Amniotic epithelial cell (primary cell): ENCODE data around the gene C2.
"Not testable (repeated sequence)": the region's sequence is repeated elsewhere in the genome, so short reads cannot be mapped to it uniquely, and the experiment has no call there.

Experiments
- DNase-seq: peaks from one replicate; pipeline ENCODE4 v3.0.0-alpha.2; 2010; ENCODE audit warnings: low read depth

C2 gene

DNA sequence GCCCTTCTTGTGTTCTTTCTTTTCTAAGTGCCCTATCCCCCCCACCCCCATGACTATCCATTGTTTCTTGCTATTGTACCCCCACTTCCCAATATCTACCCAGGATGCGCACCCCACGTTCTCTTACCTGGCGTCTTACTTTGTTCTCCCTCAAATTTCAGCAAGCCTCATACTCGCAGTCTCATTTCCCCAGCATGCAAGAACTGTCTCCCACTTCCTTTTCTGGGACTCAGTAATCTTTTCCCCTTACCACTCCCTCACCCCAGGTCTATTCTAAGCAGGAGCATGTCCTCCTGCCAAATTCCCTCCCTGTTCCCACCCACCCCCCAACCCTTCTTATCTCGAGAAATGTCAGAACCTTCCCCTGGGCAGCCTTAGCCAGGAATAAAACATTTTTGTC, 28.3 kb upstream of the C2 start:
- DNase-seq: no peak

DNA sequence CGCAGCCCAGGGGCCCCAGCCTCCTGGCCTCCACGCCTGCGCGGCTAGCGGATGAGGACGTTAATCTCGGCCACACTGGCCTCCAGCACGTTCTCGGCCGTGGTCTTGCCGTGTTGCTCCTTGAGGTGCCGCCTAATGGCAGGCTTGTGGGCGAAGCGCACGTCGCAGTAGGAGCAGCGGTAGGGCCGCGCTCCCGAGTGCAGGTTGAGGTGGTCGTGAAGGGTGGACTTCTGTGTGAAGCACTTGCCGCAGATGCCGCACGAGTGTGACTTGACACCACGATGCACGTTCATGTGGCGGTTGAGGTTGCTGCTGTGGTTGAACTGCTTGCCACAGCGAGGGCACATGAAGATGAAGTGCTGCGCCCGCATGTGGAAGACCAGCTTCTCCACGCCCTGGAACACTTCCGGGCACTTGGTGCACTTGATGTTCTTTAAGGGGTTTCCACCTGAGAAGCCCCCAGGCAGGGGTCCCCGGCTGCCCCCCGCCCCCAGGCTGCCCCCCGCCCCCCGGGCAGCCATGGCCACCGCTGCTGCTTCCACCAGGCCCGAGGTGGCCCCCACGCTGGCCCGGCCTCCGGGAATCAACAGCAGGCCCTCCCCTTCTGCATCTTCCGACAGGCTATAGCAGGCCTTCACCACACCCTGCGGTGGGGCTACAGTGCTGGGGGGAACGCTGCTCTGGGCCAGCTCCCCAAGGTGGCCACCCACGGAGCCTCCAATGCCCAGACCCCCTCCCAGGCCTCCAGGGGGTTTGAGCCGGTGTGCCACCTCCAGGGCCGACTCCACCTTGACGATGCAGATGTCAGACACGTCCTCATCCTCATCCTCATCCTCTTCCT, 27.4 kb upstream of the C2 start:
- no peak for DNase-seq

DNA sequence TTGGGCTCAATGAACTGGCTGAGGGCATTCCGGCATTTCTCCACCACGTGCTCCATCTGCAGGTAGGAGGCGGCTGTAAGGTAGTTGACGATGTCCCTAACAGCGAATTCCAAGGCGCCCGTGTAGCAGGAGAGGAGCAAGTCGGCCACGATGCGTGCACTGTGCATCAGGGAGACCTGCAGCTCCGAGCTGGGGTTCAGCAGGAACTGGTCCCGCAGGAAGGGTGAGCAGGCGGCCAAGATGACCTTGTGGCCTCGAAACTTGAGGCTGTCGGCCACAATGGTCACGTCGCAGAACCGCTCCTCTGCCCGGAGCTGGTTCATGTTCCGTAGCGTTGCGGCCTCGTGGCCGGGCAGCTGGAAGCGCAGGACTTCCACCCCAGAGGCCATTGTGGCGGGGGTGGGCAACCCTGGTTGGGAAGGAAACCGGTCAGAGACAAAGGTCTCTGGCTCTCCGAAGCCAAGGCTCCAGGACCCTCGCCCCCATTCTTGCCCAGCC, 26.6 kb upstream of the C2 start:
- no peak for DNase-seq

DNA sequence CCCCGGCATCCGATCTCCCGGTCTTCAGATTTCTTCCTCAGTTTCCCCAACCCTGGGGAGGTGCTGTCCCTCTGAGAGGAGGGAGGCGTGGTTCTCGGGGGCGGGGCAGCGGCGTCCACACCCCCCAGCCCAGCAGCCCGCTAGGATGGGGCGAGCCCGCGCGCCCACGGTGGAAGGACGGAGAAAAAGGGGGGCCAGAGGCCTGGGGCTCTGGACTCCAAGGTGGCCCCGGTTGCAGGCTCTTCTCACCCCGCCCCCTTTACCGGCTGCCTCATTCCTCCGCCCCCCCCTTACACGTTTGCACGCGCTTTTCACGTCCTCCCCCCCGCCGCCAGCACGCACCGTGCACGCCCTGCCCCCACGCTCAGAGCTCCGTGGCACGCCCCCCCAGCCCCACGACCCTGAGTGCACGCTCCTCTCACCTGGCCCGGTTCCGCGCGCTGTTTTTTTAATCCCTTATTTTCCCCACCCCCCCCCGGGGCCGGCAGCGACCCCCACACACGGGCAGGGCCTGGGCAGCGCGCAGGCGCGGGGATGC, 26.0 kb upstream of the C2 start:
- peak; percentile 44 for DNase-seq

DNA sequence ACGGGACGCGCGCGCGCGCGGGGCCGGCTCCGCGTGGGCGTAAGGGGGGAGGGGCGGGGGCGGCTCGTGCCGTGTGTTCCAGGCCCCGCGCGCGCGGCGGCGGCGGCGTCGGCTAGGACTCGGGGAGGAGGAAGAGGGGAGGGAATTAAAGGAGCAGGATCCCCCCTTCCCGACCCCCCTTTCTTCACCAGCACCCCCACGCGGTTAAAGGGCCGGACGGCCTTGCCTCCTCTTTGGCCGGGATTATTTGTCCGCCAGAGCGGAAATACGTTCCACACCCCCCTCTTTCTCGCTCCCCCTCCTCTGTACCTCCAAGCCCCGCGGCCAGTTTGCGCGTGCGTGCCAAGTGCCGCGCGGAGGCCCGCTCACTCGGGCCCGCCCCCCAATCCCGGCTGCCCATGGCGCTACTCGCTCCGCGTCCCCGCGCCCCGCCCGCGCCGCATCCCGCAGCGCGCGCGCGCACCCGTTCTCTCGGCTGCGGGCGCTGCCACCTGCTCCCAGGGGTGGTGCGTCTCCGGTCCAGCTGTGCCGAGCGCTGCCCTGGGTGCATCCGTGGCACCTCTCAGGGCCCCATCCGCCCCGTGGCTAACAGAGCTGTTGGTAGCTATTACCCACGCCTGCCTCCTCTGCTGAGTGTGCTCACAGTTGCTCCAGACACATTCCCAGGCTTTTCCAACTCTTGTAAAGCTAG, 25.4 kb upstream of the C2 start, which contains the start of gene ZBTB12:
ZBTB12 (minus strand) TSS at position 134 of the 691 bp plus-strand sequence. CDS start 781 bp downstream, outside the sequence.
- peak; percentile 98 for DNase-seq

DNA sequence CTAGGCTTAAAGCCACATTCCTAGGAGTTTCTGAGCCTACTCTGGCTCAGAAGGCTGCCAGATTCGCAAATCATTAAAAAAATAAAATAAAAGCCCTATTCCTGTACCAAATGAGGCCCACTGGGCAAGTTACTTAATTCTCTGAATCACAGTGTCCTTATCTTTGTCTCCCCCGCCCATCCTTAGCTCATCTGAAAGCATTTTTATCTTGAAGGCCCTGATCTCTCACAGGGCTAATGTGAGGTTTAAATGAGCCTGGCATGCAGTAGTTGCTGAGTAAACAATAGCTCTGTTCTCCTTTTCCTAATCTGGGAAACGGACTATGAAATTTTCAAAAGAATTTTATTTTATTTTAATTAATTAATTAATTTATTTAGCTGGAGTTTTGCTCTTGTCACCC, 23.6 kb upstream of the C2 start:
- DNase-seq: peak; percentile 95

GRCh38 chr6:31905041-31905440, 22.5 kb upstream of the C2 start:
- no peak for DNase-seq

GRCh38 chr6:31906122-31906521, 21.4 kb upstream of the C2 start:
- DNase-seq: no peak

DNA sequence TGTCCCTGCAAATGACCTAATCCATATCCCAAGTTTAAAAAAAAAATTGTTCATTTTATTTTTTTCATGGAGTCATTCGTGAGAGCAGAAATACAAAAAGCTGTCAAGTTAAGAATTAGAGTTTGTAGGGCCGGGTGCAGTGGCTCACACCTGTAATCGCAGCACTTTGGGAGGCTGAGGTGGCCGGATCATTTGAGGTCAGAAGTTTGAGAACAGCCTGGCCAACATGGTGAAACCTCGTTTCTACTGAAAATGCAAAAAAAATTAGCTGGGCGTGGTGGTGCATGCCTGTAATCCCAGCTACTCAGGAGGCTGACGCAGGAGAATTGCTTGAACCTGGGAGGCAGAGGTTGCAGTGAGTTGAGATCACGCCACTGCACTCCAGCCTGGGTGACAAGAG, 20.8 kb upstream of the C2 start:
- DNase-seq: not testable (repeated sequence)

- DNase-seq: peak; percentile 97
Measured at GRCh38 chr6:31907158-31907813, 20.2 kb upstream of the C2 start.

DNA sequence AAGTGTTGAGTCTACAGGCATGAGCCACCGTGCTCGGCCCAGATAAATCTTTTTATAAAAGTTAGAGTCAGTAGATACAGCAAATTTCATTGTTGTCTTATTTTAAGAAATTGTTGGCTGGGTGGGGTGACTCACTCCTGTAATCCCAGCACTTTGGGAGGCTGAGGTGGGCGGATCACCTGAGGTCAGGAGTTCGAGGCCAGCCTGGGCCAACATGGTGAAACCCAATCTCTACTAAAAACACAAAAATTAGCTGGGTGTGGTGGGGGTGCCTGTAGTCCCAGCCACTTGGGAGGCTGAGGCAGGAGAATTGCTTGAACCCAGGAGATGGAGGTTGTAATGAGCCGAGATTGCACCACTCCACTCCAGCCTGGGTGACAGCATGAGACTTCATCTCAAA, 19.3 kb upstream of the C2 start:
- not testable (repeated sequence) for DNase-seq

GRCh38 chr6:31908791-31909190, 18.7 kb upstream of the C2 start:
- peak; percentile 76 for DNase-seq

DNA sequence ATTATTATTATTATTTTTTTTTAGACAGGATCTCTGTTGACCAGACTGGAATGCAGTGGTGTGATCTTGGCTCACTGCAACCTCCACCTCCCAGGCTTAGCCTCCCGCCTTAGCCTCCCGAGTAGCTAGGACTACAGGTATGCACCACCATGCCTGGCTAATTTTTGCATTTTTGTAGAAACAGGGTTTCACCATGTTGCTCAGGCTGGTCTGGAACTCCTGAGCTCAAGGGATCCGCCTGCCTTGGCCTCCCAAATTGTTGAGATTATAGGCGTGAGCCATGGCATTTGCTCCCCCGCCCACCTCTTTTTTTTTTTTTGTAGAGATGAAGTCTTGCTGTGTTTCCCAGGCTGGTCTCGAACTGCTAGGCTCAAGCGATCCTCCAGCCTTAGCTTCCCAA, 18.2 kb upstream of the C2 start:
- not testable (repeated sequence) for DNase-seq

GRCh38 chr6:31911826-31912585, 15.5 kb upstream of the C2 start:
- DNase-seq: no peak

- DNase-seq: no peak
Measured at GRCh38 chr6:31915351-31915750, 12.2 kb upstream of the C2 start.

- DNase-seq: no peak
Measured at GRCh38 chr6:31915756-31916155, 11.8 kb upstream of the C2 start.

GRCh38 chr6:31918069-31918720, 9.3 kb upstream of the C2 start:
- DNase-seq: peak; percentile 62

DNA sequence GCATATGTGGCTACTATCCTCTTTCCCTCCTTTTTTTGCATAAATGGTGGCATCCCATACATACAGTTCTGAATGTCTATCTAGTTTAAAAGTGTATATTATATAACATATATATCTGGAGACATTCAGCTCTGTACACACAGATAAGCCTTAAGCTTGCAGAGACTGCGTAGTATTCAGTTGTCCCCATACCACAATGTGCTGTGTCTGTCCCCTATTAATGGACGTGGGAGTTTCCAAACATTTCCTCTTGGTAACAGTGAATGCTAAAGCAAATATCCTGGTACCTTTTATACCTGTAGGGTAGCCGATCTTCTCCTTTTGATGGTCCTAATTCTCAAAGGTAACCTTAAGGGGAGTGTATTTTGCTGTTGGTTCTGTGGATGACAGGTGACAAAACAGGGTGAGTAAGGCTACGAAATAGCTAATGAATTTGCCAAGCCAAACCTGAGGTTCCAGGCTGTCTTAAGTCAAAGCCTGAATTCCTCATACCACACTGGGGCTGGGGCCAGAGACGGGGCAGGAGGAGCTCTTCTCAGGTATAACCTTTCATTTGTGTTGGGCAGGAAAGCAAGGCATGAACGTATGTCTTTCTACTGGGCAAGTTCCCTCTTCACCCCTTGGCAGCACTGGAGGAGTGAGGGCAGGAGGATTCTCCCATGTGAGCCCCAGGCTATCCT, 7.8 kb upstream of the C2 start:
- DNase-seq: no peak

- peak; percentile 79 for DNase-seq
Measured at GRCh38 chr6:31920811-31921210, 6.7 kb upstream of the C2 start.

DNA sequence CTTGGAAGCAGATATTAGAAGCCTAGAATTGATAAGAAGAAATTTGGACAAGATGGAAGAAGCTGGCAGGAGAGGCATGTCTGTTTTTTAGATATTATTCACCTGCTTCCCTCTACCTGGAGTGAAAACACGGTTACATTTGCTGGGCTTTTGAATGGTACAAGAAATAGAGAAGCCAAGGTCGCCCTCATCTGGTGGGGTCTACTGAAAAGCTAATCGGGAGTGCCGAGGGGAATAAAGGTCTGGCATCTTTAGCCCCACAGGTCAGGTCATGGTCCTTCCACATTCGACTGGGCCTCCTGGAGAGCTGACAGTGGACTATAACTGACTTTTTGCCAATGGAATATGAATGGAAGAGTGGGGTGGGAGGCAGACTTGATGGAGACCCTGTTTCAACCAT, 4.6 kb upstream of the C2 start:
- DNase-seq: no peak
